GM18868 (cell line): ENCODE data around the gene LRRC53.

Experiments
- ATAC-seq: cut with Tn5 transposase; IDR thresholded peaks from one replicate; pipeline ENCODE4 v1.9.1; 2021; ENCODE audit warnings: mild to moderate bottlenecking, moderate library complexity; ENCODE audit not compliant: unreplicated experiment

Gene LRRC53

GRCh38 chr1:74512170-74512915 lies at the start of gene LRRC53:
LRRC53 (minus strand) TSS chr1:74512611; CDS start chr1:74483349, 29,262 bp downstream.
- no peak for ATAC-seq

GRCh38 chr1:74549932-74550331 lies 37.5 kb upstream of the LRRC53 start:
- ATAC-seq: no peak

- ATAC-seq: no peak
These were observed 36.7 kb upstream of the LRRC53 start for GRCh38 chr1:74548961-74549750.

GRCh38 chr1:74545821-74546220 lies 33.4 kb upstream of the LRRC53 start:
- ATAC-seq: no peak

- ATAC-seq: no peak
These were observed 21.8 kb upstream of the LRRC53 start for GRCh38 chr1:74534241-74534640.

- no peak for ATAC-seq
These were observed 19.4 kb upstream of the LRRC53 start for GRCh38 chr1:74531796-74532195.

- no peak for ATAC-seq
These were observed 18.5 kb upstream of the LRRC53 start for GRCh38 chr1:74530892-74531291.

- no peak for ATAC-seq
These were observed 15.7 kb upstream of the LRRC53 start for GRCh38 chr1:74528123-74528522.

GRCh38 chr1:74526708-74527107 lies 14.3 kb upstream of the LRRC53 start:
- no peak for ATAC-seq

- ATAC-seq: no peak
These were observed 11.6 kb upstream of the LRRC53 start for GRCh38 chr1:74523873-74524480.

- ATAC-seq: no peak
These were observed 9.7 kb upstream of the LRRC53 start for GRCh38 chr1:74522148-74522547.

- ATAC-seq: peak; percentile 78
These were observed 5.2 kb upstream of the LRRC53 start for GRCh38 chr1:74517599-74518051.

GRCh38 chr1:74513411-74514300 lies 1.2 kb upstream of the LRRC53 start:
- ATAC-seq: no peak

- ATAC-seq: no peak
These were observed 4.0 kb downstream of the LRRC53 start for GRCh38 chr1:74508449-74508848.

GRCh38 chr1:74505928-74506710 lies 6.3 kb downstream of the LRRC53 start:
- no peak for ATAC-seq

- no peak for ATAC-seq
These were observed 7.4 kb downstream of the LRRC53 start for GRCh38 chr1:74504933-74505512.

- ATAC-seq: peak; percentile 92
These were observed 8.1 kb downstream of the LRRC53 start for GRCh38 chr1:74504125-74504932.

GRCh38 chr1:74502858-74503257 lies 9.6 kb downstream of the LRRC53 start:
- ATAC-seq: peak; percentile 42

- peak; percentile 36 for ATAC-seq
These were observed 10.0 kb downstream of the LRRC53 start for GRCh38 chr1:74502432-74502831.
